ENCODE results near the gene ASCC2.

ASCC2 gene

GRCh38 chr22:29751669-29752068 lies 86.4 kb downstream of the ASCC2 start:
- DNase-seq: no peak

- no peak for DNase-seq
These were observed 87.2 kb downstream of the ASCC2 start for GRCh38 chr22:29750559-29751538.

GRCh38 chr22:29750029-29750428 lies 88.0 kb downstream of the ASCC2 start:
- no peak for DNase-seq

- no peak for DNase-seq
These were observed 89.7 kb downstream of the ASCC2 start for GRCh38 chr22:29748248-29748893.

GRCh38 chr22:29747832-29748231 lies 90.2 kb downstream of the ASCC2 start:
- no peak for DNase-seq

GRCh38 chr22:29744902-29745301 lies 93.2 kb downstream of the ASCC2 start:
- DNase-seq: peak; percentile 50

- no peak for DNase-seq
These were observed 95.7 kb downstream of the ASCC2 start for GRCh38 chr22:29742326-29742725.

GRCh38 chr22:29741926-29742325 lies 96.1 kb downstream of the ASCC2 start:
- DNase-seq: no peak

GRCh38 chr22:29740216-29740615 lies 97.9 kb downstream of the ASCC2 start:
- no peak for DNase-seq

GRCh38 chr22:29739346-29739875 lies 98.7 kb downstream of the ASCC2 start:
- no peak for DNase-seq
